Testis (tissue), 2 donors: ENCODE data around the gene MLYCD.

Experiments
- POLR2A ChIP-seq: fragments of 450-650 bp; IDR thresholded peaks from one replicate; pipeline ENCODE4 v1.6.1; 2017; ENCODE audit warnings: antibody characterized with exemption, mild to moderate bottlenecking, moderate library complexity
- TF ChIP-seq, protein P1 (sequence below), 3 experiments: fragments of 450-650 bp in 2 of 3; fragments of 200-600 bp in 1 of 3; sonication (generic) in 1 of 3; IDR thresholded peaks; one replicate each; pipeline ENCODE4 v1.5.1; 2016 to 2019; ENCODE audit warnings: antibody characterized with exemption in 3 of 3, mild to moderate bottlenecking in 2 of 3, moderate library complexity in 1 of 3

DNA sequence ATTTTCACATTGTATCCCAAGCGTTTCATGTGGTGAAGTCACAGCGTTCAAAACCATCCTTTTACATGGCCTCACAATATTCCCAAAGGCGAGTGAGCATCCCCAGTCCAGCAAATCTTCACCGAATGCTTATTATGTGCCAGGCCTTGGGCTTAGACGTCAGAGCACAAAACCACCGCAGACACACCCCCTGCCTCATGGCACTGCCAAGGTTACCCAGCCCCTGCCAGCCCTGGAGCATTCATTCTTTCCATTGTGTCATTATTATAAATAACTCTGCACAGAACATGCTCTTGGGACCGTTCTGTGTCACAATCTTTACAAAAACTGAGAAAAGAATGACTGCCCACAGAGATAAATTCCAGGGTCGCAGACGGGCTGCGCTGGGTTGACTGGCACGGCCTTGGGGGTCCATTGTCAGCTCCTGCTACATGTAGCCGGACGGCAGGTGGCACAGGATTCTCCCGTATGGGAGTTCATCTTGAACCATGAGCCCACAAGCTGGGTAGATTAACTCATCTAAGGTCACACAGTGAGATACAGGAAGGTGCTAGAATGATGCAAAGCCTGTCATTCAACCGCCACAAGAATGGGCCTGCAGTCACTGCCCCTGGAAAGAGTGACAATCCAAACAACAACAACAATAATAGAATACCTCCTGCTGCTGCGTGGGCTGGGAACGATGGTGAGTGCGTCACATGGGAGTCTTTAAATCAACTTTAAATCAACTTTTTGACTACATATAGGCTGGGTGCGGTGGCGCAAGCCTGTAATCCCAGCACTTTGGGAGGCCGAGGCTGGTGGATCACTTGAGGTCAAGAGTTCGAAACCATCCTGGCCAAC lies 64.6 kb downstream of the MLYCD start:
- TF ChIP-seq, protein P1, sequence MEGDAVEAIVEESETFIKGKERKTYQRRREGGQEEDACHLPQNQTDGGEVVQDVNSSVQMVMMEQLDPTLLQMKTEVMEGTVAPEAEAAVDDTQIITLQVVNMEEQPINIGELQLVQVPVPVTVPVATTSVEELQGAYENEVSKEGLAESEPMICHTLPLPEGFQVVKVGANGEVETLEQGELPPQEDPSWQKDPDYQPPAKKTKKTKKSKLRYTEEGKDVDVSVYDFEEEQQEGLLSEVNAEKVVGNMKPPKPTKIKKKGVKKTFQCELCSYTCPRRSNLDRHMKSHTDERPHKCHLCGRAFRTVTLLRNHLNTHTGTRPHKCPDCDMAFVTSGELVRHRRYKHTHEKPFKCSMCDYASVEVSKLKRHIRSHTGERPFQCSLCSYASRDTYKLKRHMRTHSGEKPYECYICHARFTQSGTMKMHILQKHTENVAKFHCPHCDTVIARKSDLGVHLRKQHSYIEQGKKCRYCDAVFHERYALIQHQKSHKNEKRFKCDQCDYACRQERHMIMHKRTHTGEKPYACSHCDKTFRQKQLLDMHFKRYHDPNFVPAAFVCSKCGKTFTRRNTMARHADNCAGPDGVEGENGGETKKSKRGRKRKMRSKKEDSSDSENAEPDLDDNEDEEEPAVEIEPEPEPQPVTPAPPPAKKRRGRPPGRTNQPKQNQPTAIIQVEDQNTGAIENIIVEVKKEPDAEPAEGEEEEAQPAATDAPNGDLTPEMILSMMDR (IDR thresholded peaks at IDR 0.05), result no peak
- TF ChIP-seq POLR2A, result no peak
